ENCODE measurements around the gene TFAP2C. TPM values are rescaled to one million over a fixed set of nuclear protein-coding genes. Genes with fewer than 3 reads are reported as not detected.
"Not testable (repeated sequence)": the region's sequence is repeated elsewhere in the genome, so short reads cannot be mapped to it uniquely, and the experiment has no call there.

TFAP2C gene
- total and polyA plus RNA-seq, 8 donors = 0.19 to 1.6 (median 0.49) TPM

DNA sequence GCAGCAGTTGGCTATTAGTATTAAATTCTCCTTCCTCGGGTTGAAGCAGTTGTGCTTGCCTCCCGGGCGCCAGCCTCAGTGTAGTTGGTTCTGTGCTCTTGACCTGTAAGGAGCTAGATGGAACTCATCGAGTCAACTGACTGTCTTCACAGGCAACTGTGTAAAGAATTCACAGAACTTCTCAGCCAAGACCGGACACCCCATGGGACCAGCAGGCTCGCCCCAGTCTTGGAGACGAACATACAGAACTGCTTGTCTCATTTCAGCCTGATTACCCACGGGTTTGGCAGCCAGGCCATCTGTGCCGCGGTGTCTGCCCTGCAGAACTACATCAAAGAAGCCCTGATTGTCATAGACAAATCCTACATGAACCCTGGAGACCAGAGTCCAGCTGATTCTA, 8.5 kb downstream of the TFAP2C start:
- Histone ChIP-seq H3K27ac (no peak overlapping the region), H3K4me1 (no peaks in the 10 kb centered on the region), H3K27me3 (no peaks in the 10 kb centered on the region), H3K9me3 (no peaks in the 10 kb centered on the region), H3K36me3 (no peaks in the 10 kb centered on the region), H3K4me3 (no peak overlapping the region)
- ATAC-seq = no peak
- WGBS, 2 donors = 49 to 68% methylated on average over 10 of the region's 10 CpGs
- no peak for DNase-seq
- FAIRE-seq = no peak
- intact Hi-C loops (cut with DNase I) = no loop called here
- TF ChIP-seq, protein P1, sequence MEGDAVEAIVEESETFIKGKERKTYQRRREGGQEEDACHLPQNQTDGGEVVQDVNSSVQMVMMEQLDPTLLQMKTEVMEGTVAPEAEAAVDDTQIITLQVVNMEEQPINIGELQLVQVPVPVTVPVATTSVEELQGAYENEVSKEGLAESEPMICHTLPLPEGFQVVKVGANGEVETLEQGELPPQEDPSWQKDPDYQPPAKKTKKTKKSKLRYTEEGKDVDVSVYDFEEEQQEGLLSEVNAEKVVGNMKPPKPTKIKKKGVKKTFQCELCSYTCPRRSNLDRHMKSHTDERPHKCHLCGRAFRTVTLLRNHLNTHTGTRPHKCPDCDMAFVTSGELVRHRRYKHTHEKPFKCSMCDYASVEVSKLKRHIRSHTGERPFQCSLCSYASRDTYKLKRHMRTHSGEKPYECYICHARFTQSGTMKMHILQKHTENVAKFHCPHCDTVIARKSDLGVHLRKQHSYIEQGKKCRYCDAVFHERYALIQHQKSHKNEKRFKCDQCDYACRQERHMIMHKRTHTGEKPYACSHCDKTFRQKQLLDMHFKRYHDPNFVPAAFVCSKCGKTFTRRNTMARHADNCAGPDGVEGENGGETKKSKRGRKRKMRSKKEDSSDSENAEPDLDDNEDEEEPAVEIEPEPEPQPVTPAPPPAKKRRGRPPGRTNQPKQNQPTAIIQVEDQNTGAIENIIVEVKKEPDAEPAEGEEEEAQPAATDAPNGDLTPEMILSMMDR (IDR thresholded peaks at IDR 0.05) = no peak

DNA sequence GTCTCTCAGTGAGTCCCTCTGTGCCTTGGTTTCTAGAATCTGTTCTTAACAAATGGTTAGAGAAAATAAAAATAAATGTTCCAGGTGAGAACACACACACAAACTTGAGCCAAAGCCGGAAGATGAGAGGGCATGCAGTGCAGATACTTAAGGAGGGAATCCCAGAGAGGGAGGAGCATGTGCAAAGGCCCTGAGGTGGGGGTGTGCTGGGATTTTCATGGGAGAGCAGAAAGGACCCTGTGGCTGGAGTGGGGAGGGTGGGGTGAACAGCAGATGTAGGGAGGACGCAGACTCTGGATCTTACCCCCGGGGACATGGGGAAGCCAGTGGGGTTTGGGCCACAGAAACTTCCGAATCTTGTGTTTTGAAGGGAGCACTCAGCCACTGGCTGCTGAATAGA, 17.5 kb downstream of the TFAP2C start:
- DNase-seq (no peak), FAIRE-seq (no peak), ATAC-seq (no peak)
- H3K4me3 ChIP-seq = no peak overlapping the region
- intact Hi-C loops (cut with DNase I) = no loop called here
- H3K9me3 ChIP-seq = no peaks in the 10 kb centered on the region
- H3K4me1 ChIP-seq = no peaks in the 10 kb centered on the region
- H3K27me3 ChIP-seq = no peaks in the 10 kb centered on the region
- no peak overlapping the region for H3K27ac ChIP-seq
- H3K36me3 ChIP-seq = no peaks in the 10 kb centered on the region
- TF ChIP-seq, protein P1 (IDR thresholded peaks at IDR 0.05) = no peak
- WGBS, 2 donors = 75 to 83% methylated on average over 4 of the region's 4 CpGs

DNA sequence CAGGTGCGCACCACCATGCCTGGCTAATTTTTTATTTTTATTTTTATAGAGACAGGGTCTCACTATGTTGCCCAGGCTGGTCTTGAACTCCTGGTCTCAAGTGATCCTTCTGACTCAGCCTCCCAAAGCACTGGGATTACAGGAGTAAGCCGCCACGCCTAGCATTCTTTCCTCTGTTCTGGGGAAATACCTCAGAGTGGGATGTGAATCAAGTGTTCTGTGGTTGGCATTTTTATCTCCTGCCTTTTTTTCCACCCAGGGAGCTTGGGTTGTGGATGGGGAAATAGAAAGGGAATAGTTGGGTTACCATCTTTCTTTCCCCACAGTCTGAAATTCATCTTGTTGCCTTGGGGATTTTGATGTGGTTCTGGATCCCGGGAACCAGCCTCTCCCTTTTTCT, 24.1 kb downstream of the TFAP2C start:
- FAIRE-seq = no peak
- intact Hi-C loops (cut with DNase I) = no loop called here
- H3K27me3 ChIP-seq = no peaks in the 10 kb centered on the region

DNA sequence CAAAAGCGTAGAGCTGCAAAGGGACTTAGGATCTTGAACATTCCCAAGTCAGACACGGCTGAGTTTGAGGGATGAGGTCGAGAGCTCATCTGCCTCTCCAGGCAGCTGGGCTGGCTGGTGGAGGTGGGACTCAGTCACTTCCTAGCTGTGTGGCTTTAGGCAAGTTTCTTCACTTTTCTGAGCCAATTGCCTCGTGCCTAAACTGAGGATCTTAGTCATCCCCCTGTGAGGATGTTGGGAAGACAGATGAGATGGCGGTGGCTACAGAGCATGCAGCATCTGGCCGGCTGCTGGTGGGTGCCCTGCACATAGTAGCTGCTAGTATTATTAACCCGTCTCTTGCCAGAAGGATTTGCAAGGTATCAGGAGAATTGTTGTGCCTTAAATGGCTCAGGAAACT, 27.5 kb downstream of the TFAP2C start:
- WGBS, 2 donors = 41 to 45% methylated on average over 7 of the region's 7 CpGs
- H3K4me3 ChIP-seq = no peak overlapping the region
- TF ChIP-seq, protein P1 (IDR thresholded peaks at IDR 0.05) = no peak

More for the DNA sequence above, 24.1 kb downstream of the TFAP2C start:
- no peak overlapping the region for H3K27ac ChIP-seq
- WGBS, 2 donors = 81 to 87% methylated on average over 4 of the region's 4 CpGs
- no peak for ATAC-seq
- no peak overlapping the region for H3K4me3 ChIP-seq
- no peak for DNase-seq
- H3K9me3 ChIP-seq = no peaks in the 10 kb centered on the region
- H3K4me1 ChIP-seq = no peaks in the 10 kb centered on the region
- TF ChIP-seq, protein P1 (IDR thresholded peaks at IDR 0.05) = no peak
- no peaks in the 10 kb centered on the region for H3K36me3 ChIP-seq

DNA sequence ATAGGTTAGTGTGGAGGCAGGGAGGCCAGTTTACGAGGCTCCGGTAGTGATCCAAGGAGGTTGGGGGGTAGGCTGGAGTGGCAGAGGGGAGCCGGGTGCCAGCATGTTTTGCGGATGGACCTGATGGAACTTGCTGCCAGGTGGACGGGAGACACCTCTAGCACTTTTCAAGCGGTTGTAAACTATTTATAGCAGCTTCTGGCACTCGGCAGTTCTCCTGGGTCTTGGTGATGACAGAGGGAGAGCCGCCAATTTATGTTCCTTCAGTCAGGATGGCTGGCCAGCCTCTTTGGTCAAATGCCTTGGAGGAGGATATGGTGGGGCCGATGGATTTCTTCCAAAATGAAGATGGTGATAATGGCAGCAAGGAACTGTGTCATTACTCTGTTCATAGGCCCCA, 28.8 kb downstream of the TFAP2C start:
- no peak overlapping the region for H3K27ac ChIP-seq
- H3K36me3 ChIP-seq = no peaks in the 10 kb centered on the region
- intact Hi-C loops (cut with DNase I) = no loop called here
- peaks cover 0 to under 1% (median 0%) of the 10 kb centered on the region in 4 donors for H3K27me3 ChIP-seq
- DNase-seq (no peak), FAIRE-seq (no peak), ATAC-seq (no peak)
- TF ChIP-seq, protein P1 (IDR thresholded peaks at IDR 0.05) = no peak
- WGBS, 2 donors = 66 to 71% methylated on average over 9 of the region's 9 CpGs
- H3K4me3 ChIP-seq = no peak overlapping the region
- H3K9me3 ChIP-seq = no peaks in the 10 kb centered on the region
- H3K4me1 ChIP-seq = no peaks in the 10 kb centered on the region

More for the DNA sequence above, 27.5 kb downstream of the TFAP2C start:
- H3K27me3 ChIP-seq = no peaks in the 10 kb centered on the region
- no peak overlapping the region for H3K27ac ChIP-seq
- no peak for FAIRE-seq
- H3K36me3 ChIP-seq = no peaks in the 10 kb centered on the region
- no peaks in the 10 kb centered on the region for H3K4me1 ChIP-seq
- ATAC-seq = no peak
- H3K9me3 ChIP-seq = no peaks in the 10 kb centered on the region
- DNase-seq = no peak
- intact Hi-C loops (cut with DNase I) = no loop called here

DNA sequence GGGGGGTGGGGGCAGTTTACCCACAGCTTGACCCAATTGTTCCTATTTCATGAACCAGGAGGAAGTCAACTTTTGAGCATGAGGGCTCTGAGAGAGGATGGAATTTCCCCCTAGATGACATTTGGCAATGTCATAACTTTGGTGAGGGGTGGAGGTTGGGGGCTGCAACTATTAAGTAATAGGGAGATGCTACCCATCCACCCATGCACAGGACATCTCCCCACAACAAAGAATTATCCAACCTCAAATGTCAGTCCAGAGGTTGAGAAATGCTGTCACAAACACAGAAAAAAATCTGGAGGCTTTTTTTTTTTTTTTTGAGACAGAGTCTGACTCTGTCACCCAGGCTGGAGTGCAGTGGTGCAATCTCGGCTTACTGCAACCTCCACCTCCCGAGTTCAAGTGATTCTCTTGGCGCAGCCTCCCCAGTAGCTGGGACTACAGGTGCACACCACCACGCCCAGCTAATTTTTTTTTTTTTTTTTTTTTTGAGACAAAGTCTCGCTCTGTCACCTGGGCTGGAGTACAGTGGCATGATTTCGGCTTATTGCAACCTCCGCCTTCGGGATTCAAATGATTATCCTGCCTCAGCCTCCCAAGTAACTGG, 29.3 kb downstream of the TFAP2C start:
- DNase-seq; ATAC-seq; H3K27ac ChIP-seq; H3K9me3 ChIP-seq; intact Hi-C loops (cut with DNase I); H3K4me1 ChIP-seq; H3K36me3 ChIP-seq; H3K4me3 ChIP-seq; H3K27me3 ChIP-seq; FAIRE-seq: not testable (repeated sequence)
- WGBS, 2 donors = 81 to 88% methylated on average over 8 of the region's 8 CpGs
